AG04449 (cell line): ENCODE data around the gene ZNF335.

Experiments
- CTCF ChIA-PET: fragments of 350-600 bp; formaldehyde crosslinking; extraction: SDS; loops from one replicate; lab custom pipeline; 2021; ENCODE audit warnings: antibody characterized with exemption; lab: Yijun Ruan, JAX
- POLR2A ChIA-PET: fragments of 400-600, 350-600 bp; formaldehyde crosslinking; extraction: SDS; loops from one replicate; lab custom pipeline; 2020; ENCODE audit warnings: antibody characterized with exemption, inconsistent platforms; lab: Yijun Ruan, JAX
- DNase-seq: peaks from one replicate; pipeline ENCODE4 v3.0.0-alpha.2; 2010; ENCODE audit warnings: low read depth, low spot score
- H3K4me3 ChIP-seq: 2 replicates; pipeline ENCODE4 v1.5.1; 2011; ENCODE audit warnings: low read depth, mild to moderate bottlenecking, control low read depth, low read length
- TF ChIP-seq, protein P1 (sequence below): IDR thresholded peaks from one replicate; pipeline ENCODE4 v1.5.1; 2011; ENCODE audit warnings: mild to moderate bottlenecking, moderate library complexity, low read length, control low read depth, inconsistent platforms; ENCODE audit not compliant: insufficient read depth; ENCODE audit errors: missing control alignments

Gene ZNF335

DNA sequence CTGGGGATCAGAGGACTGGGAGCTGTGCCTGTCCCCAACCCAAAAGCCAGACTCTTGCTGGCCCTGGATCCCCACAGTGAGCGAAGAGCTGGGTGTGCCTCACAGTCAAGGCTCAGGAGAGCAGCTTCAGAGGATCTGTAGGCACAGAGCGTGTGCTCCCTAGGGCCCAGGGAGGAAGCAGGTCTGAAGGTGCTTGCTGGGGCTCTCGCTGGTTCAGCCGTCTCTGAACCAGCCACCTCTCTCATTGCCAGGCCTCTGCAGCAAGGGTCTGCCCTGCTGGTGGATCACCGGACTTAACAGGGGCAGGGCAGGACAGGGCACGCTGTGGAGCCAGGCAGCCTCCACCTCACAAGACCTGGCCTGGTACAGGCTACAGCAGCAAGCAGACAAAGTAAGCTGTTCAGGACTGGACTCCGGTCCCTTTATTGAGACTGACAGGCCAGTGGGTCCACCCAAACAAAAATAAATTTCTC lies 23.7 kb downstream of the ZNF335 start:
- ChIA-PET POLR2A (interaction anchor here (0.9 to 2.5 kb wide), 4 partner anchors 11 to 23 kb away, joined by 3 to 14 read pairs (median 5); partner anchors contain the start of gene PCIF1), CTCF (interaction anchor here (1.6 to 10.1 kb wide), 3 partner anchors 11 to 149 kb away, joined by 5 to 82 read pairs (median 7); no protein-coding TSS in a partner anchor)
- DNase-seq, result no peak
- TF ChIP-seq, protein P1, sequence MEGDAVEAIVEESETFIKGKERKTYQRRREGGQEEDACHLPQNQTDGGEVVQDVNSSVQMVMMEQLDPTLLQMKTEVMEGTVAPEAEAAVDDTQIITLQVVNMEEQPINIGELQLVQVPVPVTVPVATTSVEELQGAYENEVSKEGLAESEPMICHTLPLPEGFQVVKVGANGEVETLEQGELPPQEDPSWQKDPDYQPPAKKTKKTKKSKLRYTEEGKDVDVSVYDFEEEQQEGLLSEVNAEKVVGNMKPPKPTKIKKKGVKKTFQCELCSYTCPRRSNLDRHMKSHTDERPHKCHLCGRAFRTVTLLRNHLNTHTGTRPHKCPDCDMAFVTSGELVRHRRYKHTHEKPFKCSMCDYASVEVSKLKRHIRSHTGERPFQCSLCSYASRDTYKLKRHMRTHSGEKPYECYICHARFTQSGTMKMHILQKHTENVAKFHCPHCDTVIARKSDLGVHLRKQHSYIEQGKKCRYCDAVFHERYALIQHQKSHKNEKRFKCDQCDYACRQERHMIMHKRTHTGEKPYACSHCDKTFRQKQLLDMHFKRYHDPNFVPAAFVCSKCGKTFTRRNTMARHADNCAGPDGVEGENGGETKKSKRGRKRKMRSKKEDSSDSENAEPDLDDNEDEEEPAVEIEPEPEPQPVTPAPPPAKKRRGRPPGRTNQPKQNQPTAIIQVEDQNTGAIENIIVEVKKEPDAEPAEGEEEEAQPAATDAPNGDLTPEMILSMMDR, result no peak
- H3K4me3 ChIP-seq, result no peak overlapping the region

- no peak overlapping the region for H3K4me3 ChIP-seq
- TF ChIP-seq, protein P1, result no peak
- CTCF ChIA-PET, result interaction anchor here (1.0 to 10.1 kb wide), 3 partner anchors 10 to 58 kb away, joined by 3 to 82 read pairs (median 4); no protein-coding TSS in a partner anchor
- no peak for DNase-seq
- POLR2A ChIA-PET, result interaction anchor here (0.9 to 2.5 kb wide), 4 partner anchors 10 to 24 kb away, joined by 3 to 14 read pairs (median 6); partner anchors contain the start of gene PCIF1
Measured at GRCh38 chr20:45947110-45947866, 24.7 kb downstream of the ZNF335 start.

- ChIA-PET POLR2A (interaction anchor here (1.4 to 2.1 kb wide), 2 partner anchors 9 to 11 kb away, joined by 5 to 6 read pairs; no protein-coding TSS in a partner anchor), CTCF (interaction anchor here (0.8 to 10.1 kb wide), 4 partner anchors 9 to 57 kb away, joined by 3 to 82 read pairs (median 4); no protein-coding TSS in a partner anchor)
- no peak for DNase-seq
- TF ChIP-seq, protein P1, result no peak
- no peak overlapping the region for H3K4me3 ChIP-seq
Measured at GRCh38 chr20:45946149-45946970, 25.6 kb downstream of the ZNF335 start.

- no peak for DNase-seq
- POLR2A ChIA-PET, result interaction anchor here (1.4 kb wide), 1 partner anchor 11 kb away, joined by 5 read pairs; no protein-coding TSS in a partner anchor
- TF ChIP-seq, protein P1, result no peak
- CTCF ChIA-PET, result interaction anchor here (0.8 to 10.1 kb wide), 2 partner anchors 16 to 24 kb away, joined by 3 to 82 read pairs; no protein-coding TSS in a partner anchor
- H3K4me3 ChIP-seq, result no peak overlapping the region
Measured at GRCh38 chr20:45945678-45946148, 26.3 kb downstream of the ZNF335 start.

- ChIA-PET POLR2A (no interaction called here), CTCF (interaction anchor here (1.1 to 10.1 kb wide), 5 partner anchors 8 to 55 kb away, joined by 3 to 82 read pairs (median 8); no protein-coding TSS in a partner anchor)
- TF ChIP-seq, protein P1, result no peak
- DNase-seq, result no peak
- no peak overlapping the region for H3K4me3 ChIP-seq
Measured at GRCh38 chr20:45944965-45945677, 26.9 kb downstream of the ZNF335 start.
